Lung (tissue), 12 donors: Measurements from ENCODE around the gene OR5K2. TPM values are rescaled to one million over a fixed set of nuclear protein-coding genes. Genes with fewer than 3 reads are reported as not detected.
A peak's percentile ranks its signal among the peaks of the same experiment; 100 is the strongest.

Experiments
- ATAC-seq: fragments of 200-7000 bp; cut with Tn5 transposase; one replicate; pipeline ENCODE4 v1.9.1; 2020; ENCODE audit warnings: moderate number of reproducible peaks; ENCODE audit not compliant: insufficient read depth, low FRiP score
- DNase-seq, 3 donors: peaks; one replicate each; pipeline ENCODE4 v3.0.0-alpha.2; 2013 to 2017
- H3K27ac ChIP-seq, 2 donors: one replicate each; pipeline ENCODE4 v1.5.1; 2013; ENCODE audit warnings: mild to moderate bottlenecking in 2 of 2, moderate library complexity in 2 of 2, control low read depth in 1 of 2, inconsistent platforms in 1 of 2, low read depth in 1 of 2, low read length in 1 of 2
- H3K27me3 ChIP-seq, 3 donors: one replicate each; pipeline ENCODE4 v1.5.1; 2013; ENCODE audit warnings: low read length in 2 of 3; ENCODE audit not compliant: control insufficient read depth in 3 of 3, insufficient read depth in 3 of 3
- H3K36me3 ChIP-seq, 4 donors: one replicate each; pipeline ENCODE4 v1.5.1; 2013; ENCODE audit warnings: low read length in 4 of 4, mild to moderate bottlenecking in 1 of 4, moderate library complexity in 1 of 4; ENCODE audit not compliant: control insufficient read depth in 4 of 4, insufficient read depth in 4 of 4
- H3K4me1 ChIP-seq, 5 donors: one replicate each; pipeline ENCODE4 v1.5.1; 2013; ENCODE audit warnings: low read length in 5 of 5, mild to moderate bottlenecking in 2 of 5, moderate library complexity in 1 of 5; ENCODE audit not compliant: control insufficient read depth in 5 of 5, insufficient read depth in 5 of 5
- H3K4me3 ChIP-seq: one replicate; pipeline ENCODE4 v1.5.1; 2013; ENCODE audit warnings: mild to moderate bottlenecking, control low read depth, moderate library complexity
- H3K9ac ChIP-seq, 2 donors: one replicate each; pipeline ENCODE4 v1.5.1; 2013; ENCODE audit warnings: low read length in 2 of 2, control low read depth in 1 of 2; ENCODE audit not compliant: insufficient read depth in 1 of 2
- H3K9me3 ChIP-seq, 4 donors: one replicate each; pipeline ENCODE4 v1.5.1; 2013; ENCODE audit warnings: low read length in 3 of 4, mild to moderate bottlenecking in 1 of 4, moderate library complexity in 1 of 4; ENCODE audit not compliant: control insufficient read depth in 4 of 4, insufficient read depth in 3 of 4
- WGBS, 2 donors: extraction: QIAGEN DNeasy Blood & Tissue Kit; methylation state at CpG; one replicate each; pipeline ENCODE4 v1.1.7; 2013; 5-methylcytosine and 5-hydroxymethylcytosine counted together
- polyA plus RNA-seq, 2 donors: library from polyadenylated mRNA; stranded (reverse); fragments of 200-250 nt; gene quantifications; one replicate each; pipeline ENCODE4 v1.2.1, GENCODE V29; 2013
- total RNA-seq, 2 donors: library from RNA; depleted of rRNA in 1 of 2; stranded (reverse); fragments of >200 nt in 1 of 2; gene quantifications; one replicate each; pipeline ENCODE4 v1.2.1, GENCODE V29; 2014 to 2021
- TF ChIP-seq, protein P1 (sequence below): IDR thresholded peaks from 2 replicates; pipeline ENCODE4 v1.5.1; 2012; ENCODE audit warnings: mild to moderate bottlenecking; ENCODE audit errors: control extremely low read depth, extremely low read depth
- donor health status: control.
- donor health status: control.
- donor health status: Bipolar disorder and iron deficiency.
- donor health status: healthy.
- donor health status: DM: yes; HTN: yes; CAD: no.

Gene OR5K2
- total and polyA plus RNA-seq, 4 donors: not detected

DNA sequence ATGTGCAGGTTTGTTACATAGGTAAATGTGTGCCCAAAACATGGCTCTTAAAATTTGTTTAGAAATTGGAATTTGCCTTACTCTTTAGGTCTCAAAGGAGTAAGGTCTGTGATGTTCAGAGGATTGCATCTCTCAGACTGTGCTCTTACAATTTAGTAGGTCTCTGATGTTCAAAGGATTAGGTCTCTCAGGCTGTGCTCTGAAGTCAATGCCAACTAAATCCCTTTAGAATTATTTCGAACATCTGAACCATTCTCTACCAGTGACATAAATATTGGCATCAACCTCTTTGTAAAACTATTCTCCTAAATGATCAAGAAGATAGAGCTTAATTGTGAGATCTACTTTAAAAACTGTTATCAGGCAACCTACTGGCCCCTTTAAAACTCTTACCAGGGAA, 34.6 kb upstream of the OR5K2 start, which contains the start of gene OR5K1:
Gene OR5K1, plus strand, starts transcription at position 301 of the 400 bp plus-strand sequence. CDS start 6,376 bp downstream, outside the sequence.
- 78 to 91% methylated on average over 1 of the region's 1 CpG for WGBS, 2 donors
- TF ChIP-seq, protein P1, sequence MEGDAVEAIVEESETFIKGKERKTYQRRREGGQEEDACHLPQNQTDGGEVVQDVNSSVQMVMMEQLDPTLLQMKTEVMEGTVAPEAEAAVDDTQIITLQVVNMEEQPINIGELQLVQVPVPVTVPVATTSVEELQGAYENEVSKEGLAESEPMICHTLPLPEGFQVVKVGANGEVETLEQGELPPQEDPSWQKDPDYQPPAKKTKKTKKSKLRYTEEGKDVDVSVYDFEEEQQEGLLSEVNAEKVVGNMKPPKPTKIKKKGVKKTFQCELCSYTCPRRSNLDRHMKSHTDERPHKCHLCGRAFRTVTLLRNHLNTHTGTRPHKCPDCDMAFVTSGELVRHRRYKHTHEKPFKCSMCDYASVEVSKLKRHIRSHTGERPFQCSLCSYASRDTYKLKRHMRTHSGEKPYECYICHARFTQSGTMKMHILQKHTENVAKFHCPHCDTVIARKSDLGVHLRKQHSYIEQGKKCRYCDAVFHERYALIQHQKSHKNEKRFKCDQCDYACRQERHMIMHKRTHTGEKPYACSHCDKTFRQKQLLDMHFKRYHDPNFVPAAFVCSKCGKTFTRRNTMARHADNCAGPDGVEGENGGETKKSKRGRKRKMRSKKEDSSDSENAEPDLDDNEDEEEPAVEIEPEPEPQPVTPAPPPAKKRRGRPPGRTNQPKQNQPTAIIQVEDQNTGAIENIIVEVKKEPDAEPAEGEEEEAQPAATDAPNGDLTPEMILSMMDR: no peak
- H3K9ac ChIP-seq: no peak within 1 kb of the TSS
- H3K27ac ChIP-seq: no peak within 1 kb of the TSS
- no peaks in the 10 kb centered on the region for H3K27me3 ChIP-seq
- DNase-seq (no peak), ATAC-seq (no peak)
- H3K4me1 ChIP-seq: no peaks in the 10 kb centered on the region
- H3K9me3 ChIP-seq: no peaks in the 10 kb centered on the region
- no peak within 1 kb of the TSS for H3K4me3 ChIP-seq
- H3K36me3 ChIP-seq: no peaks in the 10 kb centered on the region

DNA sequence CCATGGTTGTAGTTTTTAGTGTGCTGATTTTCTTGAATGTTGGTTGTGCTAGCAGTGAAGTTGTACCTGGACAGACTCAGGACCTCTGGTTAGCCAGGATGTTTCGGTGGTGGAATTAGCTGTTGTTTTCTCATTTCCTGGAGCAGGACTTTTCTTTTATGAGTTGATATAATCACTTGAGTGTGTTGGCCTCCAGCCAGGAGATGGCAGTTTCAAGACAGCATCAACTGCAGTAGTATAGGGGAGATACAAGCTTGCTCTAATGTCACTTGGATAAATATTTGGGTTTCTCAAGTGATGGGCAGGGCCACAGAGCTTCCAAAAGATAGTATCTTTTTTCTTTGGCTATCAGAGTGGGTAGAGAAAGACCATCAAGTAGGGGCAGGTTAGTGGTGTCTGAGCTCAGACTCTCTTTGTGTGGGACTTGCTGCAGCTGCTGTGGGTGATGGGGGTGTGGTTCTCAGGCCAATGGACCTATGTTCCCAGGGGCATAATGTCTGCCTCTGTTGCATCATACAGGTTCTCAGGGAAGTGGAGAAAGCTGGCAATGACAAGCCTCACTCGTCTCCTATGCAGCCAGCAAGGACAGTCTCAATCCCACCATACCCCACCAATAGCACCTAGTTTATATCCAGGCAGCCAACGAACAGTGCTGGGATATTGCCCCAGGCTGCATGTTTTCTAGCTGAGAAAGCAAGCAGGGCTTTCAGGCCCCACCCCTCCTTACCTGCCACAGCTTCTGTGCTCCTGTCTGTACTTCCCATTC, 14.6 kb upstream of the OR5K2 start:
- Histone ChIP-seq H3K27ac (no peak overlapping the region), H3K36me3 (no peaks in the 10 kb centered on the region), H3K9me3 (peaks cover 0 to 13% (median 8%) of the 10 kb centered on the region in 4 donors), H3K27me3 (no peaks in the 10 kb centered on the region), H3K4me3 (no peak overlapping the region), H3K4me1 (no peaks in the 10 kb centered on the region), H3K9ac (no peak overlapping the region)
- TF ChIP-seq, protein P1: no peak
- 67 to 71% methylated on average over 3 of the region's 3 CpGs for WGBS, 2 donors
- ATAC-seq (no peak), DNase-seq (peak in 1 of 3 donors; percentile 2)

DNA sequence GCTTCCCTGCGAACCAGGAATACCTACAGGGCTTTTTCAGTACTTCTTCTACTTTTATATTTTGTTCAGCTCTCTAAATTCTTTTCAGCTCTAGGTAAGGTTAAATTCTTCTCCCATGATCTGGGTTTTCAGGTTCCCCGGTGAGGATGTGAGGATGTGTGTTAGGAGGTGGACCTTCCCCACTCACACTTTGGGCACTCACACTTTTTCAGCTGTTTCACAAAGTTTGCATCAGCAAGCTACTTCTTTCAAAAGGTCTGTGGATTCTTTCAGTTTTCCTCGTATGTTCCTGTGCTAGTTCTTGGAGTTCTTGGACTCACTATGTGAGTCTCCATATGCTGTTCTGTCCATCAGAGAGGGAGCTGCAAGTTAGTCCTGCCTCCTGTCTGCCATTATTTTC, 13.9 kb upstream of the OR5K2 start:
- no peak for DNase-seq
- H3K4me3 ChIP-seq: no peak overlapping the region
- H3K36me3 ChIP-seq: no peaks in the 10 kb centered on the region
- H3K27ac ChIP-seq: no peak overlapping the region
- ATAC-seq: no peak
- H3K9me3 ChIP-seq: peaks cover 0 to 13% (median 6%) of the 10 kb centered on the region in 4 donors
- no peaks in the 10 kb centered on the region for H3K27me3 ChIP-seq
- 82% methylated on average over 3 of the region's 3 CpGs for WGBS, 2 donors
- no peaks in the 10 kb centered on the region for H3K4me1 ChIP-seq
- TF ChIP-seq, protein P1: no peak
- H3K9ac ChIP-seq: no peak overlapping the region
